NOMO-1 treated with dmso at 0.1 percent for 144 hours (cell line): Measurements from ENCODE around the gene FMO1.
"Not testable (repeated sequence)": the region's sequence is repeated elsewhere in the genome, so short reads cannot be mapped to it uniquely, and the experiment has no call there.

Source experiments
- DNase-seq: peaks from one replicate; lab custom pipeline; 2025; ENCODE audit not compliant: unreplicated experiment; lab: John Stamatoyannopoulos, UW

FMO1 gene

DNA sequence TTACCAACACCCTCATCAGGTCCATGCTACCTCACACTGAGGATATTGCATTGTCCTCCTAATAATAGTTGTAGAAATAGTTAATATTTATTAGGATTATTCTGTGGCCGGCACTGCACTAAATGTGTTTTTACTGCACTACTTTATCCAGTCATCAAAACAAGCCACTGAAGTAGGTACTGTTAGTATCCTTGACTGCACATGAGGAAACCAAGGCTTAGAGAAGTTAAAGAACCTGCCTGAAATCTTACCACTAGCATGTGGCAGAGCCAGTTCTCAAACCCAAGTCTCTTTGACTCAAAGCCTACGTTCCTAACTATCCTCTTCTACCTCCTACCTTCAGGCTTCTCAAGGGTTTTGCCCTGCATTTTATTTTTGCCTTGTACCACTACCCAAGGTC, 30.9 kb downstream of the FMO1 start:
- DNase-seq, result no peak

DNA sequence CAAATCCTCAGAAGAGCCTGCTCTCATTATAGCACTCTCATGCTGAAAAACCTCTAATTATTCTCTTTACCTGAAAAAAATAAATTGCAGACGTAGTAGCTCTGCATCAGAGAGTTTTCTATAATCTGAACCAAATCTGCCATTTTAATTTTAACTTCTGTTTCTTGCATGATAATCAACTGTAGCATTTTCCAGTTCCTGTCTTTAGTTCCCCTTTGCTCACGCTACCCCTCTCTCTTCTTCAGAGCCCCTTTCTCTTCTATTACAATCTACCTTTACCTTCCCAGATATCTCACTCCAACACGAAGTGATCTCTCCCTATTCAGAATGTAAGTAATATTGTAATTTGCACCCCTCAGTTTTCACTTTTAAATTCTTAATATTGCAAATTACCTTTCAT, 31.4 kb downstream of the FMO1 start:
- no peak for DNase-seq

DNA sequence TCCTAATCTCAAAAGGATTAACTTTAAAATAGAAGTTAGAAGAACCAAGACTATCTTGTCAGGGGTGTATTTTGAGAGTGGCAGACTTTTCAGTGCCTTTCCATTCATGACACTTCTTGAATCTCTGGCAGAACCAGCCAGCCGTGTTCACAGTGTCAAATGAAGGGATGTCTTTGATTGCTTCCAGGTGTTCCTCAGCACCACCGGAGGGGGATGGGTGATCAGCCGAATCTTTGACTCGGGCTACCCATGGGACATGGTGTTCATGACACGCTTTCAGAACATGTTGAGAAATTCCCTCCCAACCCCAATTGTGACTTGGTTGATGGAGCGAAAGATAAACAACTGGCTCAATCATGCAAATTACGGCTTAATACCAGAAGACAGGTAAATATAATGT, 32.3 kb downstream of the FMO1 start:
- DNase-seq, result no peak

DNA sequence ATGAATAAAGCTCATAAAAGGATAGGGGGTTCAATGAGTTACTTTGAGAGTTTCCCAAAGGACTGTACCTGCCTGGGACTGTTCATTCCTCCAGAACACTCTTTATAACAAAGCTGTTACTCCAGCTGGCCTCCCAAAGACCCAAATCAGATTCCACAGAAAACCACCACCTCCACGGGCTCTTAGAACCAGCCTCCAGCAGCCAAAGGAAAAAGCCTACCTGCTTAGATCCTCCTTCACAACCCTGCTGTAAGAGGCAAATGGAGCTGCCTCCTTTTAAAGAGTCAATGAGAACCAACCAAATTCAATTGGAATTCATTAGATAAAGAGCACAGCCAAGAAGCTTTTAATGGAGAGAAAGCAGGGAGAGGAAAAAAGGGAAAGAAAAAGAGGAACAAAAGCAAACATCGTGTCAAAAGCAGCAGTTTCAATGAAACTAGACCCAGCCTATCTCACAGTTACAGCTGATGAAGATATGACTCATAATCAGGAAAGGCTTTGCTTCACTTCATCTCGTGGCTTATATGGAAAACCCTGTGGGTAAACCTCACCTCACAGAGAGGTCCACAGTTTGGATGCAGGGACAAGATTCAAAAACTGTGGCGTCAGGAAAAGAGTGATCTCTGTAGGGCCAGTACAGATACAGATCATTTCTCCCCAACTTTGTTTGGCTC, 37.9 kb downstream of the FMO1 start:
- no peak for DNase-seq

DNA sequence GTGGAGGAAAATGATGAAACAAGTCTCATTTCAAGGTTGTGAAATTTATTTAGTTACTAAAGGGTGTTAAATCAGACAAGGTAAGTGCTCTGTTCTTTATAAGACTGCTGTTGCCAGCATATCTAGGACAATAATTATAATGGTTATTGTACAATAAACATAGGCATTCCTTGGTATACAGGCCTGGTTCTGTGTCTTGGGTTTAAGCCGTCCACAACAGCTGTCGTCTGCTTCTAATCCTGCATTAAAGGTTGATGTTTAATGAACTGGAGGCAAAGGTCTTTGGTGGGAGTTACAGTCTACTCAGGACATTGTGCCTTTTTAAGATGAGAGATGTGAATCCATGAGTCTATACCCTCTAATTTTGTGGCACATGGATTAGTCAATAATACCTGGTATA, 42.3 kb downstream of the FMO1 start:
- DNase-seq, result no peak

DNA sequence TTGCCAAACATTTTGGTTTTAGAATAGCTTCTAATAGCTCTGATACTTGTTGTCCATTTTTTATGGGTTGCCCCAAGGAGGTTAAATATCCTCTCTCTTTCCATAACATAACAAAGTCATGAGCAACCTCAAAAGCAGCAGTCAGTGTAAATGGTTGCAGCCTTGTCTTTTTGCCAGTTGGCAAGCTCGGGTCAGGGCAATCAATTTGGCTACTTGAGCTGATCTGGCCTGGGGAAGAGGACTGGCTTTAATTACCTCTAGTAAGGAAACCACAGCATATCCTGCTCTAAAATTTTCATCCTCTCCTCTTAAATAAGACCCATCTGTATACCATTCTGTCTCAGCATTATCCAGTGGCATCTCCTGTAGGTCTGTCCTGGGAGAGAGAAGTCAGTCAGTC, 44.5 kb downstream of the FMO1 start:
- no peak for DNase-seq

DNA sequence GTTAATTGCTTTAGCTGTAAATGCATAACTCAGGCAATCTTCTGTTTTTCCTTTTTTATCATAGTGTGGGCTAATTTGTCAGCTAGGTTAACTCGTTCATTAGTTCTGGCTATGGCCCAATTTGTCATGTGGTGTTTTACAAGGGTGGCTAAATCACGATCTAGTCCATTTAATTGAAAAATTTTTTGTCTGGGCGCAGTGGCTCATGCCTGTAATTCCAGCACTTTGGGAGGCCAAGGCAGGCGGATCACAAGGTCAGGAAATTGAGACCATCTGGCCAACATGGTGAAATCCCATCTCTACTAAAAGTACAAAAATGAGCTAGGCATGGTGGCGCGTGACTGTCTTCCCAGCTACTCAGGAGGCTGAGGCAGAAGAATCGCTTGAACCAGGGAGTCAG, 47.1 kb downstream of the FMO1 start:
- DNase-seq, result not testable (repeated sequence)

DNA sequence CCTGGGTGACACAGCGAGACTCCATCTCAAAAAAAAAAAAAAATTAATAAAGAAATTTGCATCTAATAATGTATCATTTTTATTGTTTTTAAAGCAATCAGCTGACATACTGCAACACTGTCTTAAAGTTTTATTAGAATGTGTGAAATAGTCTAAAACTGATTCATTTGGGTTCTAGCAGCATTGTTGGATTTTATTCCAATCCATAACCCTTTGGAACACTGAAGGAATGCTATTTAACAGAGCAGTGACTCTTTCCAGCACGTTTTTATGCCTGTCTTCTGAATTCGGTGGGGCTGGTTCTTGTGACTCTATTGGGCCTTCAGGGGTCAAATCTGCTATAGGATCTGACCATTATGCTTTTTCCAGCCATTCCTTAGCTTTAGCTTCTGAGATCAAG, 47.5 kb downstream of the FMO1 start:
- DNase-seq, result no peak

DNA sequence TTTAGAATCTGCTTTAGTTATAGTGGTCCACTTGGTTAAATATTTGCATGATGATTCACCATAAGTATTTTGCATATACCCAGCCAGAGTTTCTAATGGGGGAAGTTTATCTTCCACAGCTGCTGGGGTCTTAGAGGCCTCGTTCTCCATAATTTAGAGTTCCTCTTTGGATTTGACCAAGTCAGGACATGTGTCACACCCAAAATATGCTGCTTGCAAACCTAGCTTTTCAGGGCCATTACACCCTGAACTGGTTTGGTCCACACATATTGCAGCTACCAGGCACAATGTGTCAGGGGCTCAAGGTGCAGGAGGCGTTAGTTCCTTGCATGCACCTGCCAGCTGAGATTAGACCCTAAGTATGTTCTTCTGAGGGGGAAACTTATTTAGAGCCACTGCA, 48.6 kb downstream of the FMO1 start:
- no peak for DNase-seq

DNA sequence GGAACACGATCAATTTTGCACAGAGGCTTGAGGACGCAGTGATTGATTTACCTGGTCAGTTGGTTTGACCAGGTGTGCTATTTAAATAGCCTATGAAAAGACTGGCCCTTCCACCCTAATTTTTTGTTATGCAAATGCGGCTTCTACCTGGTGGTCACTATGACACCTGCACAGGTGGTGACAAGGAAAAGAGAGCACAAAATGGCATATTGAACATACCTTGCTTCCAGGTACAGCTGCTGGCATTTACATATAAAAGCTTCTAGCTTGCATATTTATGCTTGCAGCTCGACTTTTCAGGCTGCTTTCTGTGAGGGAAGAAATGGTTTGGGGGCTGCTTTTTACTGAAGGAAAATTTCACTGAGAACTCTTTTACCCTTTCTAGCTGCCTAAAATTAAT, 50.4 kb downstream of the FMO1 start:
- no peak for DNase-seq

DNA sequence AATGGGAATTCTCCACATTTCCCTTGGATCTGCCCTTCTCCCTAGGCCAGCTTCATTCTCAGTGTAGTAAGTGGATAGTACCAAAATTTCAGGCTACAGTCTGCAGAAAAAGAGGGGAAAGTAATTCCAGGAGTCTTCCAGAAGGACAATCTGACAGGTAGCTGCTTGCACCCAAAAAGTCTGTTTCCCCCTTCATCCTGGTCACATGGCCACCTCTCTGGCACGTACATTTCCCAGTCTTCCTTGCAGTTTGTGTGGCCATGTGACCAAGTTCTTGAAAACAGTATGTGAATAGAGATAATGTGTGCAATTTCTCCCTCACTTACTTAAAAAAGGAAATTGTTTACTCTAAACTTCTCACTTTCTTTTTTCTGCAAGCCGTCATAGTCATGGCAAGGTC, 51.0 kb downstream of the FMO1 start:
- no peak for DNase-seq

DNA sequence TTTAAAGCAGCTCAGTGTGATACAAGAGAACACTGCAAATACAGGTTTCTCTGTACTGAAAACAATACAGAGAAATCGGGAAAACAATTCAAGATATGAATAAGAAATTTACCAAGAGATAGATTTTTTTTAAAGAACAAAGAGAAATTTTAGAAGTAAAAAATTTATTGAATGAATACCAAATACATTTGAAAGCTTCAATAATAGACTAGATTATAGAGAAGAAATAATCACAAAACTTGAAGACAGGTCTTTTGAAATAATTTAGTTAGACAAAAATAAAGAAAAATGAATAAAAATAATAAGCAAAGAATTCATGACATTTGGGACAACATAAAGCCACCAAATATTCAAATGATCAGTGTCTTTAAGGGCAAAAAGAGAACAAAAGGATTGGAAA, 52.1 kb downstream of the FMO1 start:
- no peak for DNase-seq

DNA sequence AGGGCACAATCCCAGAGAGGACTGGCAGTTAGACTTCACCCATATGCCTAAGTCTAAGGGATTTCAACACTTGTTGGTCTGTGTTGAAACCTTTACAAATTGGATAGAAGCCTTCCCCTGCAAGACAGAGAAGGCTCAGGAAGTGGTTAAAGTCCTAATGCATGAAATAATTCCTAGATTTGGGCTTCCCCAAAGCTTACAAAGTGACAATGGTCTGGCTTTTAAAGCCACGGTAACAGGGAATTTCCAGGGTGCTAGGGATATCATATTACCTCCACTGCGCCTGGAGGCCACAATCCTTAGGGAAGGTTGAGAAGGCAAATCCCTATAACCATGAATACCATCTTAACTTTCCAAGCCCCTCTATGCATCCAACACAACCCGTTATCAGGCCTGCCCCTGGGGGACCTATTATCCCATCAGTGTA, 62.4 kb downstream of the FMO1 start:
- DNase-seq, result no peak

DNA sequence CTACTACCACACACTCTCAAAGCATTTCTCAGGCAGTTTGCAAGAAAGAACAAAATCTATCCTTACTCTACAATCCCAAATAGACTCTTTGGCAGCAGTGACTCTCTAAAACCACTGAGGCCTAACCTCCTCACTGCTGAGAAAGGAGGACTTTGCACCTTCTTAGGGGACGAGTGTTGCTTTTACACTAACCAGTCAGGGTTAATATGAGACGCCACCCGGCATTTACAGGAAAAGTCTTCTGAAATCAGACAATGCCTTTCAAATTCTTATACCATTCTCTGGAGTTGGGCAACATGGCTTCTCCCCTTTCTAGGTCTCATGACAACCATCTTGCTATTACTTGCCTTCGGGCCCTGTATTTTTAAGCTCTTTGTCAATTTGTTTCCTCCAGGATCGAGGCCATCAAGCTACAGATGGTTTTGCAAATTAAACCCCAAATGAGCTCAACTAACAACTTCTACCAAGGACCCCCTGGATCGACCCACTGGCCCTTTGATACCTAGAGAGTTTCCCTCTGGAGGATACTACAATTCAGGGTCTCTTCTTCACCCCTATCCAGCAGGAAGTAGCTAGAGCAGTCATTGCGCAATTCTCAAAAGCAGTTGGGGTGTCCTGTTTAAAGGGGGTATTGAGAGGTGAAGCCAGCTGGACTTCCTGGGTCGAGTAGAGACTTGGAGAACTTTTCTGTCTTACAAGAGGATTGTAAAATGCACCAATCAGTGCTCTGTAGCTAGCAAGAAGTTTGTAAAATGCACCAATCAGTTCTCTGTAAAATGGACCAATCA, 63.7 kb downstream of the FMO1 start:
- DNase-seq, result no peak

DNA sequence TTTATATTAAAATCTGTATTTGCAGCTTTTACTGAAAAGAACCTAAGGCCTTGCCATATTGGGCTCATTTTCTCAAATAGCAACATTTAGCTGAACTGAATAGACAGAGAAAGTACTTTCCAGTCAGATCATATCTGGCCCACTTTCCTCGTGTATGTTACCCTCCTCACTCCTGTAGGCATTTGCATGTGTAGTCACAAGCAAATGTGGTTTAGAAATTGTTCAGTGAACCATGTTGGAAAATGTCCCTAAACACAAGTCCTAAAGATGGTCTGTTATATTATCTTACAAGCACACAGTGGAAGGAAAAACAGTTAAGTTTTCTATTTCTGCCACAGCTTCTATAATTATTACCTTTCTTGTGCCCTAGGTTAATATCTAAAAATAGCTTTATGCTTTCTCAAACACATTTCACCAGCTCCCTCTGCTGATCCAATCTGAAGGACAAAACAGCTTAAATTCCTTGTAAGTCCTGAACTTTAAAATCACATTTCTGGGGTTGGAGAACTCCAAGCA, 65.1 kb downstream of the FMO1 start:
- DNase-seq, result no peak

DNA sequence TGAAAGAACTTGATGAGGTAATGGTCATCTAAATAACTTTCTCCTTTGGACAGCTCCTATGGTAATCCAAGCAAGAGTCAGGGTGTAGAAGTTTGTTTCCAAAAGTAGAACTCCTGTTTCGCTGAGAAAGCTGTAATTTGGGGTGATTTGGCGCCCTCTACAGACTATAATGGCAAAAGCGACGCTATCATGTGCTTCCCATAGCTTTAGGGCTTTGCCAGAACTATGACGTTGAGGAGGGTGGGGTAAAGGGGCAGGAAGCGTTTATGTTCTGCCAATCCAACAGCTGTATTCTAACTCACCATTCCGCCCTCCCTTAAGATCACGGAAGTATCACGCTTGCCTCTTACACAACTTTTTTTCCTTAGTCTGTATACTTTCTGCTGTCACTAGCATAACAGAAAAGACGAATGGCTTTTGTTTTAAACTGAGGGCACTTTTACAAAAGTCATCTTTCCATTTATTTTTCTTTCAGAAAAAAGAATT, 65.6 kb downstream of the FMO1 start, which contains the start of gene FMO4:
Gene FMO4, plus strand, starts transcription at position 349 of the 486 bp plus-strand sequence. CDS start 5,643 bp downstream, outside the sequence.
- DNase-seq, result peak; percentile 97

DNA sequence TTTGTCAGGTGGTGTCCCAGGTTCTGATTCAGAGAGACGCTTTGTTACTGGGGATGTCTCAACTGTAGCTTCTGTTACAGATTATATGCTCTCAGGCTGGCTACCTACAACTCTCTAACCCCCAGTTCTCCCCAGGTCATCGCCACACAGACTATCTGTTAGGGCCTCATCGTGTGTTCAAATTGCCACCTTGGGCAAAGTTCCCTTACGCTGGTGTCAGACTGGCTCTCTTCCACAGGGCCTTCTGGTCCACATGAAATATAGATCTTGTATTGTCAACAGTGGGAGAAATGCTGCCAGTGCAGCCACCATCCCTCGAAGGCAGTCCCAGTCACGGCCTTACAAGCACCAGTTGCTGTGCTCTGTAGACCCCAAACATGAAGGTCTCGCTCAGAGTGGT, 81.0 kb downstream of the FMO1 start:
- no peak for DNase-seq

DNA sequence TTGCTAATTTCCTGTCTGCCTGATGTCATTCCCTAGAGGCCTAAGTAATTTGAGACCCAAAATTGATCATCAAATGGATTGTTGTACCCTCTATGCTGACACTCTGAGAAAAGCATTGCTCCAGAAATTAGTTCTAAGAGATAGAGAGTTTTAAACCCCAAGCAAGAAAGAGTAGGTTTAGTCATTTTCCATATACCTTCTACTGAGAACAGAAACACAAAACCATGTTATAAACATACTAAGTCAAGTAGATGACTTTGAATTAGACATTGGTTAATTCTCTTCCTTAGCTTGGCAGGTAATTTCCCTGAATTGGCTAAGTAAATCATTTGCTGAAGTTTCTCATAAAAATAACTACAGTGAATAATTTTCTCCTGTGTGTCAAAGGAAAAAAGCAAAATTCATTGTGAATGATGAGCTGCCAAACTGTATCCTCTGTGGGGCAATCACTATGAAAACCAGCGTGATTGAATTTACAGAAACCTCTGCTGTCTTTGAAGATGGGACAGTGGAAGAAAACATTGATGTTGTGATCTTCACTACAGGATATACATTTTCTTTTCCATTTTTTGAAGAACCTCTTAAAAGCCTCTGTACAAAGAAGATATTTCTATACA, 85.8 kb downstream of the FMO1 start:
- no peak for DNase-seq
